NCI-H774 (cell line): ENCODE data around the gene ZCCHC2.

ENCODE experiments used
- DNase-seq: peaks from one replicate; lab custom pipeline; 2025; lab: John Stamatoyannopoulos, UW

Gene ZCCHC2

DNA sequence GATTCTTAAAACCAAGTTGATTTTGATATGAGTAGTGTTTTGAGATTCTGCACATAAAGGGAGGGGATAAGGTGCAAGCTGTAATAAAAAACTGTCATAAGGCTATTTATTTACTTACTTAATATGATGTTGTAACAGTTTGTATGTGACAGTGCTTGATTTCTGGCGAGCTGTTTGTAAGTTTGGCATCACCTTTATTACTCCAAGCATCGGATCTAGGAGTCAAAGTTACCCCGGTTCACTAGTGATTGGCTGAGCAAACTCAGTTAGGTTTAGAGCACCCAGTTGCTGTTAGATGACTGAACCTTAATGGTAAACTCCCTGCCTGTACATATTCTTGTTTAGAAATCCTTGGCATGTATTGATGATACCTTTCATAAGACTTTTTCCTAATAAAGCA, 16.1 kb downstream of the ZCCHC2 start:
- no peak for DNase-seq

DNA sequence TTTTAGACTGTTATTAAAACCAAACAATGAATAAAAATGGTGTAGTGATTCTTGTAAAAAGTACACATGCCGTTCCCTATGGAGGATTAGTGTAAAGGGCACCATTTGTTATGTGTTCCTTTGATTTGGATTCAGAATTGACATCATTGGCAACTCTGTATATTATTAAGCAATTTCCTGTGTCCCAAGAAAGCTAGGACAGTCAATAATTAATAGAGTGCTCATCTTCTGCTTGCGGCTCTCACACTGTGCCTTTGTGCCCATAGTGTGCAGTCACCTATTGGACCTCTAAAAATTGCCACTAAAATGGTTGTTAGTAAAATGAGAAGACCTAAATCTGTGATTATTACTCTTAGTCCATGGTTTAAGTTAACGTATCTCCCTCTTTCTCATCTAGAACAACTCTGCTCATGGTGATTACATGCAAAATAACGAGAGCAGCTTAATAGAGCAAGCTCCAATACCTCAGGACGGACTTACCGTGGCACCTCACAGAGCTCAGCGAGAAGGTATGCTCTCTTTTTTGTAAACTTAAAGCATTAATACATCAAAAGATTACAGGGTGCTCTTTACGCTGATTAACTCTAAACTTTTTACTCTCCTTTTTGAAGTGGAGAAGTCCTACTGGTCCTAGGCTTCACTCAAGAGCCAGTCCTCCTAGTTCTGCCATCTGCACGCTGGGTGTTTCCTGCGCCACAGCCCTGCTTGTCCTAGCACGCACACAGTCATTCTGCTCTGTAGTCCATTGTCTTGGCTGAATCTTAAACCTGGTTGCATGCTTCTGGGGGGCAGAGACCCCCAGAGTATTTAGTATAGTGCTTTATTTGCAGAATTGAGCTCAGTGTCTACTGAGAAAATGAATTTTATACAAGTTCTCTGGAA, 16.7 kb downstream of the ZCCHC2 start:
- DNase-seq: no peak

DNA sequence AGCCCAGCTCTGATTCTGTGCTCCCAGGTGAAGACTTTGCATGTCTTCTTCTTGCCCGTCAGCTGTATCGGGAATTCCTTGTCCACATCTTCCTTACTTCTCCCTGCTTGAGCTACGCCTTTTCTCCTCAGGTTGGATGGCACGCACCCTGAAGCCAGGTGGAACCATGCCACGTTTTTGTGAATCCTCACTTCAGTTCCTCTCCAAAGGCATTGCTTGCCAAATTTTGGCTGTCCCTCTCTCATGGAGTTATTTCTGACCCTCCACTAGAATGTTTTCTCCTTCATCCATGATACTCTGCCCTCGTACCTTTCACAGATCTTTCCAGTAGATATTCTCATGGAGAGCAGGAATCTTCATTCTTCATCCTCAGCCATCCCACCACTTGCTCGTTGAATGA, 20.2 kb downstream of the ZCCHC2 start:
- no peak for DNase-seq

DNA sequence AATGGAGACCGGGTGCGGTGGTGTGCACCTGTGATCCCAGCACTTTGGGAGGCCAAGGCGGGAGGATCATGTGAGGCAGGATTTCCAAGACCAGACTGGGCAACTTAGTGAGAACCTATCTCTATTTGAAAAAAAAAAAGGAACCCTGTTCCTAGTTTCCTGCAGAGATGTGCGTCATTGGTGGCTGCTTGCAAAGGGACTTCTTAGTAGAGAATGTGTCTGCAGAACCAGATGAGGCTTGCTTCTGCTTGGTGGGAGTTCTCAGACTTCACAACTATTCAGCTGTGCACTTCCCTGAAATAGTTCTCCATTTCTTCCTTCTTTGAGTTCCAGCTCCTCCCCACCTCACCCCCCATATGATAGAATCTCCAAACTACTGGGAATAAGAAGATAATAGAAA, 22.3 kb downstream of the ZCCHC2 start:
- no peak for DNase-seq

DNA sequence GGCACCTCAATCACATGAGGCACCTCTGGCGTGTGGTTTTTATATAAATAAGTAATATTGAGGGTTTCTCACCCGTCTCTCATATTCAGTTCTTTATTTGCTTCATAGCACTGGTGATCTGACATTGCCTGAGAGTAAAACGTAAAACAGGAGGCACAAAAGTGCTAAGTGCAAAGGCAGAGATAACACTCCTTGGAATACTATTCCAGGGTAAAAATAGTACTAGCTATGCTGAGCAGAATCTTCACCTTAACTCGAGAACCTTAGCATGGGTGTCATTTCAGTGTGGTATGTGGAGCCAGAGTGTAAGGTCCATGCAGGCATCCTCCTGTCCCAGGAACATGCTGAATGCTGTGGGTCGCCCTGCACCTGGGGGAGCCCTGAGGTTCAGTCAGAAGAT, 26.9 kb downstream of the ZCCHC2 start:
- DNase-seq: no peak

DNA sequence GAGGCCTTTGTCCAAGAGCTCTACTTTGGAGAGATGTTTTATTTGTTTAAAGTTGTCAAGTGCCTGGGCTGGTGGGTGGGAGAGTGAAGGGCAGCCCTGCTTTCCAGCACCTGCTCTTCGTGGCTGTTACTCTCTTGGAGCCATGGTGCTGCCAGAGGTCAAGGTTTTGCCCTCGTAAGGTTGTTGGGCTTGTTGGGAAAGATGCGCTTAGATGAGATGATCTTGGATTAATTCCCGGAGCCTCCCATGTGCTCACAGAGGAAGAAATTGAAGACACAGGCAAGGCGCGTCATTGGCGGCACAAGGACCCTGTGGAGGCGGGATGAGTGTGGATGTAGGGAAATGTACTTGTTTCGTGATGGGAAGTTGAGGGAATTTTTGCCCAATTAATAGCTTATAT, 27.9 kb downstream of the ZCCHC2 start:
- no peak for DNase-seq

DNA sequence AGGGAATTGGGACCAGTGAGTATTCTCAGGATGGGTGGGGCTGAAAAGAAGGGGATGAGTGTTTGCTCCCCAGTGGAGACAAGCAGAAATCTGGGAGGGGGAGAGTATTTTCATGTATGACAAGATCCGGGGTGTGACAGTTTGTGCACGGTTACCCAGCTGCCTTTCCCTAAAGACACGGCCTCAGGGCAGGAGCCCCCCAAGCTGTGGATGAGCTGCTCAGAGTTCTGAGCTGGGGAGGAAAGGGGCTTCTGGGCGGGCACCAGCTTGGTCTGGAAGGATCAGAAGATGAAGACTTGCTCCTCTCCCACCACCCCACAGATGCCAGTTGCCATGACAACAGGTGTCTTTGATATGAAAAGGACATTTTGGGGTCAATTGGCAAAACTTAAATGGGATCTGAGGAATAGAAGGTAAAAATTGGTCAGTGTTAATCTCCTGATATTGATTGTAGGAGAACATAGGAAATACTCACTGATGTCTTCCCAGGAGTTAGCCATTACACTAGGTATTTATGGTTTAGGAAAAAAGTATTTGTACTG, 29.2 kb downstream of the ZCCHC2 start:
- no peak for DNase-seq

DNA sequence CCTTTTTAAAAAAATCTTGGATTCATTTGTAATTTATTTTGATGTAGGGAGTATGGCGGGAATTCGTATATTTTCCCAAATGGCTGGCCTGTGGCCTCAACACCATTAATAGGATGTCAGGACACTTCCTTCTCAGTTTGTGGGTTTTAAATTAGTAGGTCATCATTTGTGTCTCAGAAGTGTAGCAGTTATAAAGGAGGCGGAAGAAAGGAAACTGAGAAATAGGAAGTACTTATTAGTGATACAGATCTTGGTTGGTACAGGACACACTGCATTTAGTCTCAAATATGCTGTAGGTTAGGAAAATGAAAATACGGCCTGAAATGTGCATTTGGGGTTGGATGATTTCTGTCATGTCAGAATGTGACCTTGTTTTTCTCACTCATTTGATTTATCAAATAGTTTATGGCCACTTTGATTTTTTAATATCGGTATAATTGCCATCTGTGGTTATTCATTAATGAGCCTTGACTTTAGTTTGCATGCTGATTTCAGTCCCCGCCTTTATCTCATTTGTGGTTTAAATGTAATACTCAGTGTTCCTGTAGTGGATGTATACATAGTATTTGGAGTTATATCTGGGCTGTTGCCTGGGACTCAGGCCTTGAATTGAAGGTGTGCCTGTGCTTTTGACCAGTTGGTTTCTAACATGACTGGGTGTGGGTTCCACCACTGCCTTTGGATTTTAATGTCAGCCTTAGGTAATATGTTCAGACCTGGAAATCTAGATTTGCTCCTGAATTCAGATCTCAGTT, 31.4 kb downstream of the ZCCHC2 start:
- no peak for DNase-seq

DNA sequence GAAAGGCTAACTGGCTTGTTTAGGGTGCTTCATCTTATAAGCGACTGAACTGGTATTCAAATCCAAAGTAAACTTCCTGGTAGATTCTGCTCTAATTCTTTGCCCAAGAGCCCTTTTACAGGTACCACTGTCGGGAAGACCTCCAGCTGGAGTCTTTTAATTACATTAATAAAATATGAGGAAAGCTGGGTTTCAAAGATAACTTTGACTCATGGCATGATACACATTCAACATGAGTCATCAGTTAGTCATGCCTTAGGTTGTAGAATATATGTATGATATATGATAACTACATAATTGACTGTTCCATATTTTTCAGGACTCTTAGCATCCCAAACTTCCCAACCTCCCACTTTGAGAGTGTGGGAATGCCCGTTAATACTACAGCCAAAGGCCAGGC, 32.3 kb downstream of the ZCCHC2 start:
- no peak for DNase-seq

DNA sequence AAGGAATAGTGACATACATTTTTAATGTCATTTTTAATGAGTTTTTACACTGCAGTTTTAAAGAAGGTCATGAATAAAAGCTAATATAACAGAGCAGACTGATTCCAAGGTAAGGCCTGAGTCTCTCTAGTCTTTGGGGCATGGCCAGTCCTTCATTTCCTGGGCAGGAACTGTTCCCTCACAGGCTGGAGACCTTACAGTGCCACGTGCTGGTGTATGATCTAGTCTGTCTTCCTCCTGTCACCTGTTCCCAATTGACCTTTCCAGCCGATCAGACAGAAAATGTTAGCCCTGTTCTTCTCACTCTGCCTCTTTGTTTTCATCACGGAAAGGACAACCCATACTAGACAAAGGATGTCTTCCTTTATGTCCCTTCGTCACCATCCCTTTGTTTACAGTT, 33.6 kb downstream of the ZCCHC2 start:
- DNase-seq: no peak

DNA sequence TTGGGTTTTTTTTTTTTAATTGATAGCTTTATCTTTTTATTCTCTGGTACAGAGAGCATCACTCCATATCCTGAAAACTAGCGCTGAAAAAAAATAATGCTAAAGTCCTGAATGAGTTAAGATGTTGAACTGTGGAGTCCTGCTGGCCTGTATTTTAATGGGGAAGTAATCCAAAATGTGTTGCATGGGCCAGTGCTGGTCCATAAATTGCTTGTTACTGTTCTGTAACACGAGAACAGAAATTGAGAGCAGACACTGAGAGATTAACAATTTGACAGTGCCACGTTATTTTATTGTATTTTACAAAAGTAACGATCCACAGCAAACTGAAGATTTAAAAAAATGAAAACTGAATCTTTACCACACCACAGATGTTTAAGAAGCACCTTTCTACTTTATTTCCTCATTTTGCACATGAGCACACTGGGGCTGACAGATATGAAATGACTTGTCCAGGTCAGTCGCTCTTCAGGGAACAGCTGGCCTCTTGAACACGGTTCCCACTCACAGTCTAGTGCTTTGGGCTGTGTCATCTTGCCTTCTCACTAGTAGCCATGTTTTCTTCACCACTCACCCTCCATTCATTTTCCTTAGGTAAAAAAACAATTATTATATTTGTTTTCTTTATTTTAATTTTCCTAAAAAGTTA, 35.3 kb downstream of the ZCCHC2 start:
- DNase-seq: no peak

DNA sequence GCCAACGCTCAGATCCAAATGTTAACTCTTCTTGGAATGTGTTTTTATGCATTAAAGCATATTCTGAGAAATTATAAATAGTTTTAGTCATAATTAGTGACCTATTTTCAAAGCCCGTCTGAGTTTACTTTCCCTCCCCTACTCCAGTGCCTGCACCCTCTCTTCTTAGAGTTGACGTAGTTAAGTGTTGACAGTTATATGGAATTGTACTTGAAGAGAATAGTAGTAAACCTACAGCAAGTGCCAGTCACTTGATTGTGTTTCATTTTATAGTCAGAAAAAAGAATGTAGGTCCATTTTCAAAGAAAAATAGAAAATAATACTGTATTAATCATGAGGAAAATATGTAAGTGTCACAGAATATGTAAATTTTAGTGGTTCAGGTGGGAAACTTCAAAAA, 41.2 kb downstream of the ZCCHC2 start:
- DNase-seq: no peak

DNA sequence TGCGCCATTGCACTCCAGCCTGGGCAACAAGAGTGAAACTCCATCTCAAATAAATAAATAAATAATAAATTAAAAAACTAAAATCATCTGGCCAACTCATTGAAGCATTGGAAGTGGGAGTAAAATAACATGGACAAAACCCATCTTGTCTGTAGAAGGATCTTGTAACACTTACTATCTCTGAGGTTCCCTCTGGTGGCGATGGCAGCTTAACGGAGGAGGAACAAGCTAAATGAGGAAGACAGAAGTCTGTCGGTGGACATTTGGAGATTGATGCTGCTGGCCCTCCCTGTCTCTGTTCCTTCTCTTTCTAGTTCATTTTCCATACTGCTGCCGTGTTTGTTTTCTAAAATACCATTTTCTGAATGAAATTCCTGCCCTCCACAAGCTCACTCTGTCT, 43.4 kb downstream of the ZCCHC2 start:
- no peak for DNase-seq

DNA sequence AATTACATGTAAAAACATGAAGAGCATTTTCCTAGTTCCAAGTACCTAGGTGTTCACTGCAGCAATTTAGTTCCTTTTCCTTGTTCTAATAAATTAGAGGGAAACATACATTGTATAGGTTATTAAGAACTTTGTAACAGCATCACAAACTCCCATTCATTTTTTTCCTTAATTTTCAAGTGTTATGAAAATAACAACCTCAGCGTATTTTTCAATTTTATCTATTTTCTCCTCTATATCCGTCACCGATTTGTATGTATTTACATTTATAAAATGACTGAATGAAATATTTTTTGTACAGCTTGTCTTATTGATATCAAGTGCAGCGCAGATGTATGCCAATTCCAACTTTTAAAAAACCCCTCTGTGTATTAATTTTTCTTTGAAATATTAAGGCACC, 44.0 kb downstream of the ZCCHC2 start:
- DNase-seq: no peak

DNA sequence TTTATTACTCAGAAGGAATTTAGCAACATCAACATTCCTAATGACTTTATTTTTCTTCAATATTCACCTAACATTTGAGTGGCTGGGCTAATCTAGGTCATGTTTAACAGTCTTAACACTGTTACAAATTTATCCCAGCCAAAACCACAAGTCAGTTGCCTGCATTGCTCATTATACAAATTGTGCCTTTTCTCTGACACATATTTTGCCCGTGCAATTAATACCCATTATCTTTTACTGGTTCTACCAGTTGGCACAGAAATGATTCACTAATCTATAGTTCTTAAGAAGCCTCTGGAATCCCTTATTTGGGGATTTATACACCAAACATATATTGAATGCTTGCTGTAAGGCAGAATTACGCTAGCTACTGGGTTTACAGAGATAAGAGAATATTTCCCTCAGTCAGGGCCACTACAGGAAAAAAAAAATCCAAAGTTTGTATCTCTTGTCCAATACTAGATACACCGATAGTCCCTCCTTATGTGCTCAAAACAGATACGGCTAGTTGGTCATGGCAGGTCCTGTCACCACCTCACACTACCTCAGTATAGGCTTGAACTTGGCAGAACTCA, 46.3 kb downstream of the ZCCHC2 start:
- no peak for DNase-seq

DNA sequence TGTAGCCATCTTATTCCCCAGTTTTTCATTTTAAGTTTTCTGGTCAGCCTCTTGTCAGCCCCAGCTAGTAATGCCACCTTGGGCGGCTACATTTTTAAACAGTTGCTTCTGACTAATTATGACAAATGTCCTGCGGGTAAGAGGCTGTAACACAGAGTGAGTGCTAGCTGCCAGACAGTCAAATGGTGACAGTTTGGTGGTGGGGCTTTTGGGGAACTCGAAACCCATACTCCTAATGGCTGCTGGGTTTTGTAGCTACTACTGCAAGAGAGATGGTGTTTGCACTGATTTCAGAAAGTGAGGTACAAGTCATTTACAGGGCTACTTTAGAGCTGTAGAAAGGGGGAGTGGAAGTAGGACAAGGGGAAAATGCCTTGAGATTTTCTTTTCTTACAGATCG, 48.2 kb downstream of the ZCCHC2 start:
- DNase-seq: no peak

DNA sequence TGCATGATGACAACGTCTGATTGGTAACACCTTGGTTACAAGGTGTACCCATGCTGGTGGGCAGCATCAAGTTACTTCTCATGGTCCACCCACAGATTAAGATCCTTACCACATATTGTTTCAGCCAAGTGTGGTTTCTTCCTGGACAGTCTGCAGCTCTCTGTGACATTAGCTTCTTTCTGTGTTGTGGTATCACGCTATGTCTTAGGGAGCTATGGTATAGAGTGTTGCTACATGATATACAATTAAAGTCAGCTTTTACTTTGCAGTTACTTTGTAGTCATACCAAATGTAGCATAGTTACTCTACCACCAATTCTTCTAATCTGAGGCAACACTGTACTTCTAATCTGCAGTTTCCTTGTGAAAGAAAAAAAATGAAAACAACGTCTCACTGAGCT, 48.8 kb downstream of the ZCCHC2 start:
- no peak for DNase-seq

DNA sequence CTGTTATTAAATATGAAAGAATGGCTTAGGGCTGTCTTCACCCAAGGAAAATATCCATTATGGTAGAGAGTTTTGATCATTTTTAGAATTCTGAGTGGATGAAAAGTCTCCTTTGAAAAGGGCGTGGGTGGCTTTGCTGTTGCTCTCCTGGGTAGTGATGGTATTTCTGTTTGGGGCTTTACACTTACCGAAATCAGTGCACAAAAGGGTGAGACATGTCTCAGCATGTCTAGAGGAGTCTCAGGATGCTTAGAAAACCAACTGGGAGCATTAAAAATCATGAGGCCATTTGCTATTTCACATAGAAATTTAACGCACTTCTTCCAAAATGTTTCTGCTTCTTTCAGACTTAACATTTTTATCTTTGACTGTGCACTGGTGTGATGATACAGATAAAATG, 49.6 kb downstream of the ZCCHC2 start:
- no peak for DNase-seq

DNA sequence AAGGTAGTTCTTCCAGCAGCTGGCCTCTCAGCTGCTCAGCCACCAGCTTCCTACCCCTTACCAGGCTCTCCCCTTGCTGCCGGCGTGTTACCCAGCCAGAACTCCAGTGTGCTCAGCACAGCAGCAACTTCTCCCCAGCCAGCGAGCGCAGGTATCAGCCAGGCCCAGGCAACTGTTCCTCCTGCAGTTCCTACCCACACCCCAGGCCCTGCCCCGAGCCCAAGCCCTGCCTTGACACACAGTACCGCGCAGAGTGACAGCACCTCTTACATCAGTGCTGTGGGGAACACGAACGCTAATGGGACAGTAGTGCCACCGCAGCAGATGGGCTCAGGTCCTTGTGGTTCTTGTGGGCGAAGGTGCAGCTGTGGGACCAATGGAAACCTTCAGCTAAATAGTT, 52.0 kb downstream of the ZCCHC2 start:
- no peak for DNase-seq

DNA sequence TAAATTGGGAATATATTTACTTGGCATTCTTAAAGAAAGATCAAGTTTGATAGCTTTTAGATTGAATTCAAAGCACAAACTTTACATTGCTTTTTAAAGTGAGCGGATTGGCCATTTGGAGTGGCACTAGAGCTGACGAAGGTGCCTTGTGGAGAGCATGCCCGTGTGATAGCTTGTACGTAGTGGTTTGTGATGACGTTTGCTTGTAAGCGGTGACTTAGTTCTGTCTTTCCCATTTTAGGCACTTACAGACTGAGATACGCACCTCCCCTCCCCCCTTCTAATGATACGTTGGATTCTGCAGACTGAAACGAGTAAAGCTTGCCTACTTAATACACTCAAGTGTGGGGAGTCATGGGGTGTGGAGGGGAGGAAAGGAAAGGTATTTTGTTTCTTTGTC, 53.4 kb downstream of the ZCCHC2 start:
- no peak for DNase-seq

DNA sequence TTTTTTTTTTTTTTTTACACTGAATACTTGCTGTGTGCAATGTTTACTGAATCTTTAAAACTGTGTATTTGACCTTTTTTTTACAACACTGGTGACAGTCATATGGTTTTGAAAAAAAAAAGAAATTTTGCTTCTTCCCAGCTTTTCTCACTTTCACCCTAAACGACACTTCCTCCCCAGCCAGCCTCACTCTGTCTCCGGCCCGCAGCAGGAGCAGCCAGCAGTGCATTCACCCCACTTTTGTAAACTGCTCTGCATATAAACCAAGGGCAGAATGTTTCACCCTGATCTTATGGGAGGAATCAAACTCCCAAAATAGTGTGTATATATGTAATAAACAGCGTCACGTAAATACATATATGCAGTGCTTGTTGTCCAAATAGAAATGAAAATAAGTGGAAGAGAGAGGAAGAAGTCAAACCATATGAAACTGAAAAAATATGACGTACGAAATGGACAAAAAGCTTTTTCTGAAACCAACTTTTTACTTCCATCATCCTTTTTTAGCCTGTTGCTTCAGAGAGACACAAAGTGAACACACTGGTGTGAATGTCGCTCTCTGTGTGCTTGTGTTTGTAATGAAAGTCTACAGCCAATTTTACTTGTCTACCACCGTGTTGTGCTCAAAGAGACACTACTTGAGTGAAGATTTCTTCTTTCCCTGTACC, 54.2 kb downstream of the ZCCHC2 start:
- DNase-seq: no peak

DNA sequence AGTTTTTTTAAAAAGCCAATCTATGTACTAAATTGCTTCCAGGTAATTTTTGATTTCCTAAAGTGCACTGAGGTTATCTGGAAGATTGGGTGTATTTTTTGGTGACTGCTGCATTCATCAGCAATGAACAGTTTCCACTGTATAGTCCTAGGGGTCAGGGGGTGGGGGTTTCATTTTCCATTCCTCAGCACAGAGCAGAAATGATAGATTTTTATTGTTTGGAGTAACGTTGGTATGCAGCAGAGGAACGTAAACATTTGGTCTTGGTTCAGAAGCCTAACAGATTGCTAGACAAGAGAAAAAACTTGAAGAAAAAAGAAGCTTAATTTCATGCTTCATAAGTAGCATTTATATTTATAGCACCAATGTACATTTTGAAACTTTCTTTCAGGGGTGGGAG, 54.9 kb downstream of the ZCCHC2 start:
- DNase-seq: no peak
